Sigmoid colon (tissue), 4 donors: ENCODE results near the gene NLRC5.

ENCODE experiments used
- CTCF ChIP-seq, 4 experiments: fragments of 450-650 bp in 3 of 4; fragments of 200-600 bp in 1 of 4; IDR thresholded peaks; one replicate each; pipeline ENCODE4 v1.5.1; 2016 to 2019; ENCODE audit warnings: antibody characterized with exemption in 4 of 4, mild to moderate bottlenecking in 3 of 4, moderate library complexity in 2 of 4
- EP300 ChIP-seq, 4 donors: sonication (generic); formaldehyde crosslinking; IDR thresholded peaks; one replicate each; pipeline ENCODE4 v1.6.1; 2017; ENCODE audit warnings: antibody characterized with exemption in 4 of 4
- POLR2AphosphoS5 ChIP-seq, 4 donors: sonication (generic); formaldehyde crosslinking; IDR thresholded peaks; one replicate each; pipeline ENCODE4 v1.6.1; 2017; ENCODE audit warnings: antibody characterized with exemption in 4 of 4

- TF ChIP-seq CTCF (IDR thresholded peaks at IDR 0.05) (no peak), POLR2AphosphoS5 (IDR thresholded peaks at IDR 0.05) (peak in 1 of 4 donors; percentile 9), EP300 (IDR thresholded peaks at IDR 0.05) (no peak)
Measured at GRCh38 chr16:56944954-56945839, 44.2 kb upstream of the NLRC5 start.
